Endothelial cell of umbilical vein (primary cell): ENCODE data around the gene ITGB2. TPM values are rescaled to one million over a fixed set of nuclear protein-coding genes. Genes with fewer than 3 reads are reported as not detected.

Experiments
- BruUV-seq: library from RNA; stranded (reverse); fragments of 400-500 nt; replicated peaks from 2 replicates; lab custom pipeline; 2021; lab: Mats Ljungman, UMichigan
- CTCF ChIA-PET: fragments of 300-600, 350-600 bp; sonication (Branson Sonifier 250); formaldehyde crosslinking; loops from one replicate; lab custom pipeline; 2021; ENCODE audit warnings: antibody characterized with exemption, inconsistent platforms; lab: Charles Lee
- POLR2A ChIA-PET: fragments of 300-600, 350-600 bp; sonication (Branson Sonifier 250); formaldehyde crosslinking; loops from one replicate; lab custom pipeline; 2021; ENCODE audit warnings: antibody characterized with exemption, inconsistent platforms; lab: Charles Lee
- DNase-seq: peaks from one replicate; pipeline ENCODE4 v3.0.0-alpha.2; 2011; ENCODE audit warnings: low read depth, low spot score
- FAIRE-seq: peaks from 2 replicates; lab custom pipeline; 2011; peaks lifted over from hg19 to GRCh38; lab: Jason Lieb, UNC
- H2AFZ ChIP-seq: 2 replicates; pipeline ENCODE4 v1.6.0; 2012; ENCODE audit warnings: low read depth, low read length, control low read depth, inconsistent platforms
- H3K27ac ChIP-seq: 2 replicates; pipeline ENCODE4 v1.5.1; 2011; ENCODE audit warnings: low read depth, mild to moderate bottlenecking, control low read depth, low read length, moderate library complexity; ENCODE audit not compliant: insufficient read depth
- H3K27me3 ChIP-seq, 2 experiments: 2 replicates each; pipeline versions ENCODE4 v1.6.0 to v1.6.1; 2011; ENCODE audit warnings: low read length in 2 of 2, mixed read lengths in 1 of 2; ENCODE audit not compliant: control insufficient read depth in 2 of 2, insufficient read depth in 2 of 2
- H3K36me3 ChIP-seq, 2 experiments: 2 replicates in 1 of 2; 3 replicates in 1 of 2; pipeline ENCODE4 v1.5.1; 2011; ENCODE audit warnings: low read length in 2 of 2, mild to moderate bottlenecking in 1 of 2, moderate library complexity in 1 of 2; ENCODE audit not compliant: control insufficient read depth in 2 of 2, insufficient read depth in 2 of 2; ENCODE audit errors: extremely low read depth in 1 of 2
- H3K4me1 ChIP-seq: 3 replicates; pipeline ENCODE4 v1.5.1; 2011; ENCODE audit warnings: mild to moderate bottlenecking, low read length; ENCODE audit not compliant: control insufficient read depth, insufficient read depth; ENCODE audit errors: extremely low read depth
- H3K4me2 ChIP-seq: 2 replicates; pipeline ENCODE4 v1.6.1; 2011; ENCODE audit warnings: low read length, control low read depth, mixed read lengths; ENCODE audit not compliant: insufficient read depth
- H3K4me3 ChIP-seq, 3 experiments: fragments of 200-600 bp in 1 of 3; sonication (generic), shearing (Covaris generic) in 1 of 3; replicated peaks in 1 of 3; 2 replicates each; pipeline ENCODE4 v1.5.1; 2011 to 2016; ENCODE audit warnings: control low read depth in 3 of 3, low read length in 3 of 3, mild to moderate bottlenecking in 2 of 3, inconsistent platforms in 1 of 3, low read depth in 1 of 3, moderate library complexity in 1 of 3; ENCODE audit not compliant: insufficient read depth in 1 of 3
- H3K79me2 ChIP-seq: 2 replicates; pipeline ENCODE4 v1.6.0; 2012; ENCODE audit warnings: low read length, inconsistent platforms; ENCODE audit not compliant: control insufficient read depth, insufficient read depth
- H3K9ac ChIP-seq: replicated peaks from 2 replicates; pipeline ENCODE3; 2011; ENCODE audit warnings: low read length, control low read depth; ENCODE audit not compliant: insufficient read depth; ENCODE audit errors: extremely low read depth
- H3K9me1 ChIP-seq: replicated peaks from 3 replicates; pipeline ENCODE4 v1.6.0; 2011; ENCODE audit warnings: mild to moderate bottlenecking, low read length; ENCODE audit not compliant: control insufficient read depth, insufficient read depth; ENCODE audit errors: extremely low read depth
- H3K9me3 ChIP-seq: replicated peaks from 2 replicates; pipeline ENCODE4 v1.5.1; 2012; ENCODE audit warnings: low read length, inconsistent platforms; ENCODE audit not compliant: control insufficient read depth, insufficient read depth
- H4K20me1 ChIP-seq: replicated peaks from 2 replicates; pipeline ENCODE3; 2011; ENCODE audit warnings: mild to moderate bottlenecking, low read length; ENCODE audit not compliant: control insufficient read depth, insufficient read depth; ENCODE audit errors: extremely low read depth
- FOS ChIP-seq: IDR thresholded peaks from 2 replicates; pipeline ENCODE4 v1.6.1; 2011; ENCODE audit warnings: mild to moderate bottlenecking, low read length, moderate library complexity, borderline replicate concordance; ENCODE audit not compliant: insufficient read depth
- GATA2 ChIP-seq: IDR thresholded peaks from 2 replicates; pipeline ENCODE4 v1.7.0; 2011; ENCODE audit warnings: low read depth, mild to moderate bottlenecking, moderate library complexity, mixed read lengths, low read length; ENCODE audit not compliant: insufficient read length, insufficient read depth
- MAX ChIP-seq: IDR thresholded peaks from 2 replicates; pipeline ENCODE4 v1.6.1; 2011; ENCODE audit not compliant: insufficient read depth, insufficient read length
- POLR2A ChIP-seq: IDR thresholded peaks from 2 replicates; pipeline ENCODE4 v1.6.1; 2012; ENCODE audit warnings: low read depth, mild to moderate bottlenecking, control low read depth, low read length
- POLR2AphosphoS5 ChIP-seq: IDR thresholded peaks from 2 replicates; pipeline ENCODE4 v1.6.1; 2012; ENCODE audit warnings: low read depth, mild to moderate bottlenecking, control low read depth, low read length, moderate library complexity; ENCODE audit not compliant: insufficient read depth
- dilution Hi-C: fragments of 300-500 bp; cut with MboI; formaldehyde crosslinking; loops from one replicate; pipeline ENCODE4 v1.15.0; 2019; ENCODE audit warnings: low sequenced_read_pairs; ENCODE audit not compliant: extremely low pct_ligation_motif_present
- intact Hi-C: fragments of 100-400 bp; cut with micrococcal nuclease; formaldehyde crosslinking; loops from one replicate; pipeline ENCODE4 v1.10.0; 2022
- polyA plus RNA-seq, 4 experiments: library from polyadenylated mRNA; depleted of rRNA in 3 of 4; stranded (reverse) in 3 of 4; unstranded in 1 of 4; fragments of >200 nt; gene quantifications; 2 replicates each; pipeline versions ENCODE4 v1.2.1 to v1.2.3, GENCODE V29; 2011 to 2012; ENCODE audit warnings: missing spikeins in 1 of 4
- total RNA-seq: library from RNA; stranded (reverse); gene quantifications from 2 replicates; pipeline ENCODE4 v1.2.3, GENCODE V29; 2021
- TF ChIP-seq, protein P1 (sequence below), 2 donors: IDR thresholded peaks; 1 replicate in 1 of 2; 2 replicates in 1 of 2; pipeline ENCODE4 v1.5.1; 2011; ENCODE audit warnings: low read length in 2 of 2, mild to moderate bottlenecking in 2 of 2, moderate library complexity in 2 of 2, control low read depth in 1 of 2, inconsistent platforms in 1 of 2, low read depth in 1 of 2; ENCODE audit not compliant: insufficient read depth in 1 of 2; ENCODE audit errors: extremely low read depth in 1 of 2

ITGB2 gene
- total and polyA plus RNA-seq, 2 donors (not counting 3 experiments of a cell fraction or from before 2014, with no cell fraction given) = 0.39 to 0.91 TPM

GRCh38 chr21:44862869-44863685 lies 57.6 kb downstream of the ITGB2 start:
- Histone ChIP-seq H3K9me1 (no peaks in the 10 kb centered on the region), H3K27ac (no peak overlapping the region), H3K36me3 (peaks cover 21 to 53% of the 10 kb centered on the region in 2 experiments), H3K27me3 (no peaks in the 10 kb centered on the region), H3K9ac (no peak overlapping the region), H4K20me1 (peaks cover 9% of the 10 kb centered on the region), H2AFZ (no peak overlapping the region), H3K4me3 (no peak overlapping the region), H3K79me2 (peaks cover 98% of the 10 kb centered on the region), H3K9me3 (no peaks in the 10 kb centered on the region), H3K4me1 (peaks cover 23% of the 10 kb centered on the region), H3K4me2 (no peak overlapping the region)
- TF ChIP-seq POLR2A (no peak), POLR2AphosphoS5 (no peak), FOS (no peak), GATA2 (no peak), MAX (no peak)
- TF ChIP-seq, protein P1, sequence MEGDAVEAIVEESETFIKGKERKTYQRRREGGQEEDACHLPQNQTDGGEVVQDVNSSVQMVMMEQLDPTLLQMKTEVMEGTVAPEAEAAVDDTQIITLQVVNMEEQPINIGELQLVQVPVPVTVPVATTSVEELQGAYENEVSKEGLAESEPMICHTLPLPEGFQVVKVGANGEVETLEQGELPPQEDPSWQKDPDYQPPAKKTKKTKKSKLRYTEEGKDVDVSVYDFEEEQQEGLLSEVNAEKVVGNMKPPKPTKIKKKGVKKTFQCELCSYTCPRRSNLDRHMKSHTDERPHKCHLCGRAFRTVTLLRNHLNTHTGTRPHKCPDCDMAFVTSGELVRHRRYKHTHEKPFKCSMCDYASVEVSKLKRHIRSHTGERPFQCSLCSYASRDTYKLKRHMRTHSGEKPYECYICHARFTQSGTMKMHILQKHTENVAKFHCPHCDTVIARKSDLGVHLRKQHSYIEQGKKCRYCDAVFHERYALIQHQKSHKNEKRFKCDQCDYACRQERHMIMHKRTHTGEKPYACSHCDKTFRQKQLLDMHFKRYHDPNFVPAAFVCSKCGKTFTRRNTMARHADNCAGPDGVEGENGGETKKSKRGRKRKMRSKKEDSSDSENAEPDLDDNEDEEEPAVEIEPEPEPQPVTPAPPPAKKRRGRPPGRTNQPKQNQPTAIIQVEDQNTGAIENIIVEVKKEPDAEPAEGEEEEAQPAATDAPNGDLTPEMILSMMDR (IDR thresholded peaks at IDR 0.05; ENCODE audit: extremely low read depth in 1 of 2, insufficient read depth in 1 of 2, low read depth in 1 of 2, low read length in 2 of 2) = no peak
- ChIA-PET POLR2A (no interaction called here), CTCF (interaction anchor here (1.0 kb wide), 1 partner anchor 64 kb away, joined by 3 read pairs; no protein-coding TSS in a partner anchor)
- DNase-seq (no peak), FAIRE-seq (no peak)
- no TSS peak for BruUV-seq
- dilution Hi-C loops = no loop called here
- intact Hi-C loops = no loop called here
